GM21529 (cell line): Measurements from ENCODE around the gene MNDA.
"Not testable (repeated sequence)": the region's sequence is repeated elsewhere in the genome, so short reads cannot be mapped to it uniquely, and the experiment has no call there.

Source experiments
- ATAC-seq: cut with Tn5 transposase; IDR thresholded peaks from one replicate; pipeline ENCODE4 v1.9.1; 2021; ENCODE audit not compliant: unreplicated experiment

MNDA gene

DNA sequence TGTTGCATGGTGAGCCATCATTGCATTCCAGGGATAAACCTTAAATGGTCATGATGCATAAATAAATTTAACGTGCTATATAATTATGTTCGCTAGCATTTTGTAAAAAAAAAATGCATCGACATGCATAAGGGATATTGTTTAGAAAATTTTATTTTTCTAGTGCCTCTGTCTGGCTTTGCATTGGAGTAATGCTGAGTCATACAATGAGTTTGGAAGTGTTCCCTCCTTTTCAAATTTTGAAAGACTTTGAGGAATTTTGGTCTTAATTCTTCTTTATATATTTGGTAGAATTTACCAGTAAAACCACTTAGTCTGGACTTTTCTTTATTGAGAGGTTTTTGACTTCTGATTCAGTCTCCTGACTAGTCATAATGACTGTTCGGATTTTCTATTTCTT, 4.9 kb downstream of the MNDA start:
- ATAC-seq, result no peak

DNA sequence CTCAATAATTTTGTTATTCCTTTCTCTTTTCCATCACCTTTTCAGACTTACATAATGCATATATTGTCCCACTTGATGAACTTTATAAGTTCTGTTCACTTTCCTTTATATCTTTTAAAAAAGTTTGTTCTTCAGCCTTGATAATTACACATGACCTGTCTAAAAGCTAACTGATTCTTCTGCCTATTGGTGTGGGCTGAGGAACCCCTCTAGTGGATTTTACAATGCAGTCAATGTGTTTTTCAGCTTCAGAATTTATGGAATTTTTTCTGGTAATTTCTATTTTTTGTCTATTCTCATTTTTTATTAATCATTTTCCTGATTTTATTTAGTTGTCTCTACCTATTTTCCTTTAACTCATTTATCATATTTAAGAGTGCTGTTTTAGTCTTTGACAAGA, 7.5 kb downstream of the MNDA start:
- no peak for ATAC-seq

DNA sequence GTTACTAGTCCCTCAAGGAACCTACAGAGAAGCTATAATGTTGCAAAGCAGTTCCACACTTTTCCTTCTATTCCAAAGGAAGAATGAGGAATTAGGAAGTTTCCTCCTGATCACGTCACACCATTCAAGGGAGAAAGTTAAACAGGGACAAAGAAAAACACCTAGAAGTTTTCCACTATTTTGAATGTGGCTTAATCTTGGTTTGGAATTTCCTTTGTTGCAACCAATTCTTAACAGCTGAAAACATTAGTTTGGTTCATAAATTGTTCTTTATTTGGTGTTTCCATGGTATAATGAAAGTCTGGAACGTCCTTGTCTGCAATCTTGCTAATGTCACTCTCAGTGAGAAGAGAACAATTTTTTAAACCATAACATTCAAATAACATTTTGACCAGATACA, 8.4 kb downstream of the MNDA start:
- ATAC-seq, result no peak

DNA sequence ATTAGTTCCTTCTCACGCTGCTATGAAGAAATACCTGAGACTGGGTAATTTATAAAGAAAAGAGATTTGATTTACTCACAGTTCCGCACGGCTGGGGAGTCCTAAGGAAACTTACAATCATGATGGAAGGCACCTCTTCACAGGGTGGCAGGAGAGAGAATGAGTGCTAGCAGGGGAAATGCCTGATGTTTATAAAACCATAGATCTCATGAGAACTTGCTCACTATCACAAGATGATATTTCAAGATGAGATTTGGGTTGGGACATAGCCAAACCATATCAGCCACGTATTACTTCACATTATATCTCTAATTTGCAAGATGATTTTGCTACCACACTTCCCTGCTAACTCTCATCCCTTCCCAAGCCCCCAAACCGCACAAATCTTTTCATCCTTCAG, 9.1 kb downstream of the MNDA start:
- no peak for ATAC-seq

DNA sequence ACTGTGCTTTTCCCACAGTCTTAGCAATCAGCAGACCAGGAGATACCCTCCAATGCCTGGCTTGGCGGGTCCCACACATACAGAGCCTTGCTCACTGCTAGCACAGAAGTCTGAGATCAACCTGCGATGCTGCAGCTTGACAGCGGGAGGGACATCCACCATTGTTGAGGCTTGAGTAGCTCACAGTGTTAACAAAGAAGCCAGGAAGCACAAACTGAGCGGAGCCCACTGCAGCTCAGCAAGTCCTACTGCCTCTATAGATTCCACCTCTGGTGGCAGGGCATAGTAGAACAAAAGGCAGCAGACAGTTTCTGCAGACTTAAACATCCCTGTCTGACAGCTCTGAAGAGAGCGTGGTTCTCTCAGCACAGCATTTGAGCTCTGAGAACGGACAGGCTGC, 33.4 kb downstream of the MNDA start:
- ATAC-seq, result no peak

DNA sequence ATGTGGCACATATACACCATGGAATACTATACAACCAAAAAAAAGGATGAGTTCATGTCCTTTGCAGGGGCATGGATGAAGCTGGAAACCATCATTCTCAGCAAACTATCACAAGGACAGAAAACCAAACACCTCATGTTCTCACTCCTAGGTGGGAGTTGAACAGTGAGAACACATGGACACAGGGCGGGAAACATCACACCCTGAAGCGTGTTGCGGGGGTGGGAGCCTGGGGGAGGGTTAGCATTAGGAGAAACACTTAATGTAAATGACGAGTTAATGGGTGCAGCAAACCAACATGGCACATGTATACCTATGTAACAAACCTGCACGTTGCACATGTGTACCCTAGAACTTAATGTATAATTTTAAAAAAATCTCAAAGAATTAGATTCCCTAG, 39.3 kb downstream of the MNDA start:
- ATAC-seq, result not testable (repeated sequence)

DNA sequence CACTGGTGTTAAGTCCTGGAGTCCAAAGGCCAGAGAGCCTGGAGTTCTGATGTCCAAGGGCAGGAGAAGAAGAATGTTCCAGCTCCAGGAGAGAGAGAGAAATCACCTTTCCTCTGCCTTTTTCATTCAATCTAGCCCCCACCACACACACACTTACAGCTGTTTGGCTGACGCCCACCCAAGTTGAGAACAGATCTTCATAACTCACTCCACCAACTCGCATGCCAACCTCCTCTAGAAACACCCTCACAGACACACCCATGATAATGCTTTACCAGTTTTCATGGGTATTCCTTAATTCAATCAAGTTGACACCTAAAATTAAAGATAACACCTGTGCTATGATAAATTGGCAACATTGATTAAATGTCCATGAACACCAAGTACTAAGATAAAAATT, 42.0 kb downstream of the MNDA start:
- ATAC-seq, result no peak

DNA sequence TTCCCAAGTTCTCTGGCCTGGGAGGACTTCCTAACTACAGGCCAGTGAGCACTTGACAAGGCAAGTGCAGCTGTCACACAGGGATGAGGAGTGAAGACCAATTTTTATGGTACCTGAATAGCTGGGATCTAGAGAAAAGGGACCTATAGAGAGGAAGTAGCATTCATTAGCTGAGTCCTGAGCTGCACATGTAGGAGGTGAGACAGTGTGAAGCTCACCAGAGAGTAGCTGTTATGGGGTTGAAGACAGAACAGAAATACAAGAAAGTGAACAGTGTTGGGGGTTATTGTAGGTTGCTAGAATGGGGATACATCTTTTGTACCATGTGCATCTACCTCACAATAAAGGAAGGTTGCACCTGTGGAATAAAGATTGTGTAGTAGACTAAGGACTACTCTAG, 62.5 kb downstream of the MNDA start:
- ATAC-seq, result no peak

DNA sequence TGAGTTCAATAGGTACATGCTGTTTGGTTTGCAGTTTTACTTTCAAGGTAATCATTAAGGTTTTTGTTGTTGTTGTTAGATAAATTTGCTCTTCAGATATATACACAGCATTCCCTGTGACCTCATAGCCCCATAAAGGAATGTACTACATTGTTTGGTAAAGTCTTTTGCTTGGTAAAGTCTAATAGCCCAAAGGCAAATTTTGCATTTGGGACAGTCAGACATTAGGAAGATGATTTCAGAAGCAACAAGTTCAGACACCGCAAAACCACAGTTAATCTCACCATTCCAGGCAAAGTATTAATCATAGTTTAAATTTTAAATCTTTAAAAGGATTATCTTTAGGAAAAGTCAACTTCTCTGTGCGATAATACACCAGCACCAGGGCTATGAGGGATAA, 67.6 kb downstream of the MNDA start:
- no peak for ATAC-seq
